ENCODE results near the gene MAP2.

The MAP2 gene

DNA sequence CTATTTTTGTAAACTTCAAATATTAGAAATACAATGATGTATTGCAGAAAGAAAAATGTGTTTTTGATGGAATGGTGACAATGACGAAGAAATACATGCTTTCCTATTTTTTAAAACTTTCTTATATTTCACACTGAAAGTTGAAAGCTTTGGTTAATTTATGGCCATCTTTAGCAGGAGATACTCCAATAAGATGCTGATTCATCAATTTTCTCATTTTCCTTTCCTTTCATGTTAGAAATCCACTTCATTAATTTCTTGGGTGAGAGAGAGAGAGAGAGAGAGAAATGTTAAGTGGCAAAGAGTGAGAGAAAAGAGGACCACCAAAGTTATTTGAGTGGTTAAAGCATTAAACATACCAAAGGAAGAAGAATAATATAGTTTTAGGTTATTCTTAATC lies 28.6 kb upstream of the MAP2 start:
- Histone ChIP-seq H3K36me3 (replicated peaks) (no peaks in the 10 kb centered on the region), H3K27me3 (replicated peaks) (no peaks in the 10 kb centered on the region), H3K4me3 (ENCODE audit: low read depth, low read length) (no peak overlapping the region), H3K27ac (no peak overlapping the region)
- in situ Hi-C loops (cut with HindIII; ENCODE audit: low pct_ligation_motif_present, low sequenced_read_pairs), result no loop called here
- TF ChIP-seq, protein P1, sequence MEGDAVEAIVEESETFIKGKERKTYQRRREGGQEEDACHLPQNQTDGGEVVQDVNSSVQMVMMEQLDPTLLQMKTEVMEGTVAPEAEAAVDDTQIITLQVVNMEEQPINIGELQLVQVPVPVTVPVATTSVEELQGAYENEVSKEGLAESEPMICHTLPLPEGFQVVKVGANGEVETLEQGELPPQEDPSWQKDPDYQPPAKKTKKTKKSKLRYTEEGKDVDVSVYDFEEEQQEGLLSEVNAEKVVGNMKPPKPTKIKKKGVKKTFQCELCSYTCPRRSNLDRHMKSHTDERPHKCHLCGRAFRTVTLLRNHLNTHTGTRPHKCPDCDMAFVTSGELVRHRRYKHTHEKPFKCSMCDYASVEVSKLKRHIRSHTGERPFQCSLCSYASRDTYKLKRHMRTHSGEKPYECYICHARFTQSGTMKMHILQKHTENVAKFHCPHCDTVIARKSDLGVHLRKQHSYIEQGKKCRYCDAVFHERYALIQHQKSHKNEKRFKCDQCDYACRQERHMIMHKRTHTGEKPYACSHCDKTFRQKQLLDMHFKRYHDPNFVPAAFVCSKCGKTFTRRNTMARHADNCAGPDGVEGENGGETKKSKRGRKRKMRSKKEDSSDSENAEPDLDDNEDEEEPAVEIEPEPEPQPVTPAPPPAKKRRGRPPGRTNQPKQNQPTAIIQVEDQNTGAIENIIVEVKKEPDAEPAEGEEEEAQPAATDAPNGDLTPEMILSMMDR (IDR thresholded peaks at IDR 0.05; ENCODE audit: low read depth, low read length, missing control alignments), result no peak
- no peak for DNase-seq

DNA sequence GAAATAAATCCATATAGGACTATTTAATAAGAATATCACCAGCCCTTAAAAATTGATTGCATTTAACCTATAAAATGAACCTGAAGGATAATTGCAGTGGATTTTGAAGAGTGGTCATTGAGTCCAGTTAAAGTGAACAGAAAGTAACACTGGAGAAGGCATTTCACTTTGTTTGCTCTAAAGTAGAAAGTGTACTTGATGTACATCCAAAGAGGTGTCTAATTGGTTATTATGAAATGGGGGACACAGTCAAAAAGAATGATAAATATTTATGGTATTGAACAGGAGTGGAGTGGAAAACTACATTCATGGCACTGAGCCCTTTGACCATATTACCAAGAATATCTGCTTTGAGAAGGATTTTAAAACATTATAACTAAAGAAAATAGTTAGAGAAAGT lies 28.2 kb upstream of the MAP2 start:
- TF ChIP-seq, protein P1 (IDR thresholded peaks at IDR 0.05; ENCODE audit: low read depth, low read length, missing control alignments), result no peak
- Histone ChIP-seq H3K36me3 (replicated peaks) (no peaks in the 10 kb centered on the region), H3K27me3 (replicated peaks) (no peaks in the 10 kb centered on the region), H3K4me3 (ENCODE audit: low read depth, low read length) (no peak overlapping the region), H3K27ac (no peak overlapping the region)
- in situ Hi-C loops (cut with HindIII; ENCODE audit: low pct_ligation_motif_present, low sequenced_read_pairs), result no loop called here
- DNase-seq, result no peak

DNA sequence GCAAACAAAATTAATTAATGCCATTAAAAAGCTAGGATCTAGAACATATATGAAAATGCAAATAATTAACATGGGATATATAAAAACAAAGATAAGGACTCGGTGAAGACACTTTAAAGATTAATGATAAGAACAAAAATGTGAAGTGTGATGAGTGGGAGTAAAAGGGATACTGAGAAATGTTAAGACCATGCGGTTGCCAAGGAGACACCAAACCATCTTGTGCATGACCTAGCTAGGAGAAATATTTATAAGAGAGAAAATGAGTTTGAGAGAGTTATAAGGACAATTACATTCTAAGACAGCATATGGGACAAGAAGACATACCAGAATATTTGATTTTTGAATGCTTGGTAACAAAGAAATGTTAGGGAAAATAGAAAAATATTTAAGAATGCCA lies 25.4 kb upstream of the MAP2 start:
- DNase-seq, result no peak
- TF ChIP-seq, protein P1 (IDR thresholded peaks at IDR 0.05; ENCODE audit: low read depth, low read length, missing control alignments), result no peak
- H3K27me3 ChIP-seq (replicated peaks), result no peaks in the 10 kb centered on the region
- no peaks in the 10 kb centered on the region for H3K36me3 ChIP-seq (replicated peaks)
- in situ Hi-C loops (cut with HindIII; ENCODE audit: low pct_ligation_motif_present, low sequenced_read_pairs), result no loop called here
- no peak overlapping the region for H3K27ac ChIP-seq
- H3K4me3 ChIP-seq (ENCODE audit: low read depth, low read length), result no peak overlapping the region

DNA sequence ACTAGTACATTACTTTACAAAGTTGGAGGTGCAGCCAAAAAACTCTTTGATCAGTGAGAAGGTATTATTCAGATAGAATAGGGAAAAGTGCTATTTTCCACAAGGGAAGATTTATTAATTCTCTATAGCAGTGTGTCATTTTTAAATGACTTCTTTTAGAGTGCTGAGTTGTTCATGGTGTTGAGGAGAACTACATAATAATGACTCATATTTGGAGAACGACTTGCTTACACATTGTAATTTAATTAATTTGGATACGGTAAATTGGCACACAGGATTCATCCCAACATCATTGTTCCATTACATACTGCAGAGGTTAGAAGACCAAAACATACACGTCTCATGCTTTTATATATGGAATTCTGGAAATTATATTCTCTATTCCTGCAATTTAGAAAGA lies 22.1 kb upstream of the MAP2 start:
- no peaks in the 10 kb centered on the region for H3K27me3 ChIP-seq (replicated peaks)
- DNase-seq, result no peak
- no peak overlapping the region for H3K4me3 ChIP-seq (ENCODE audit: low read depth, low read length)
- H3K36me3 ChIP-seq (replicated peaks), result no peaks in the 10 kb centered on the region
- H3K27ac ChIP-seq, result no peak overlapping the region
- in situ Hi-C loops (cut with HindIII; ENCODE audit: low pct_ligation_motif_present, low sequenced_read_pairs), result no loop called here
- TF ChIP-seq, protein P1 (IDR thresholded peaks at IDR 0.05; ENCODE audit: low read depth, low read length, missing control alignments), result no peak

DNA sequence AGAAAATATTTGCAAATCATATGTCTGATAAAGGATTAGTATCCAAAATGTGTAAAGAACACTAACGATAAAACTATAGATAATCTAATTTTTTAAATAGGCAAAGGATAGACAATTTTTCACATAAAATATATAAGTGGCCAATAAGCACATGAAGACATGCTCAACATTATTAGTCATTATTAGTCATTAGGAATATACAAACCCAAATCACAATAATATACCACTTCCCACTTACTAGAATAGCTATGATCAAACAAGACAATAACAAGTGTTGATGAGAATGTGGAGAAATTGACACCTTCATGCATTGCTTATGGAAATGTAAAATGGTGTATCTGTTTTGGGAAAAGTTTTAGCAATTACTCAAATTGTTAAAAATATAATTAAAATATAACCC lies 12.6 kb upstream of the MAP2 start:
- no peak overlapping the region for H3K4me3 ChIP-seq (ENCODE audit: low read depth, low read length)
- no peaks in the 10 kb centered on the region for H3K36me3 ChIP-seq (replicated peaks)
- TF ChIP-seq, protein P1 (IDR thresholded peaks at IDR 0.05; ENCODE audit: low read depth, low read length, missing control alignments), result no peak
- in situ Hi-C loops (cut with HindIII; ENCODE audit: low pct_ligation_motif_present, low sequenced_read_pairs), result no loop called here
- H3K27ac ChIP-seq, result no peak overlapping the region
- DNase-seq, result no peak
- H3K27me3 ChIP-seq (replicated peaks), result no peaks in the 10 kb centered on the region

DNA sequence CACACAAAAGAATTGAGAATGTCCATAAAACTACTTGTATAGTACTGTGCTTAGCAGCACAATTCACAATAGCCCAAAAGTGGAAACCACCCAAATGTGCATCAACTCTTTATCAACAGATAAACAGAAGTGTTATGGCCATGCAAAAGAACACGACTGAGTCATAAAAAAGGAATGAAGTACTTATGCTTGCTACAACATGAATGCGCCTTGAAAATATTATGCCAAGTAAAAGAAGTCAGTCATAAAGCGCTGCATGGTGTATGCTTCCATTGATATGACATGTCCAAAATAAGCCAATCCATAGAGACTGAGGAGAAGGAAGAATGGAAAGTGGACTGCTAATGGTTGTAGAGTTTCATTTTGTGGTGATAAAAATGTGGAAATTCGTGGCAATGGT lies 12.1 kb upstream of the MAP2 start:
- Histone ChIP-seq H3K27ac (no peak overlapping the region), H3K4me3 (ENCODE audit: low read depth, low read length) (no peak overlapping the region)
- in situ Hi-C loops (cut with HindIII; ENCODE audit: low pct_ligation_motif_present, low sequenced_read_pairs), result no loop called here

More for the DNA sequence above, 12.1 kb upstream of the MAP2 start:
- no peak for DNase-seq
- Histone ChIP-seq H3K27me3 (replicated peaks) (no peaks in the 10 kb centered on the region), H3K36me3 (replicated peaks) (no peaks in the 10 kb centered on the region)
- TF ChIP-seq, protein P1 (IDR thresholded peaks at IDR 0.05; ENCODE audit: low read depth, low read length, missing control alignments), result no peak
